Endothelial cell of umbilical vein (primary cell): ENCODE data around the gene TBC1D9. TPM values are rescaled to one million over a fixed set of nuclear protein-coding genes. Genes with fewer than 3 reads are reported as not detected.

Source experiments
- BruUV-seq: library from RNA; stranded (reverse); fragments of 400-500 nt; replicated peaks from 2 replicates; lab custom pipeline; 2021; lab: Mats Ljungman, UMichigan
- CTCF ChIA-PET: fragments of 300-600, 350-600 bp; sonication (Branson Sonifier 250); formaldehyde crosslinking; loops from one replicate; lab custom pipeline; 2021; ENCODE audit warnings: antibody characterized with exemption, inconsistent platforms; lab: Charles Lee
- POLR2A ChIA-PET: fragments of 300-600, 350-600 bp; sonication (Branson Sonifier 250); formaldehyde crosslinking; loops from one replicate; lab custom pipeline; 2021; ENCODE audit warnings: antibody characterized with exemption, inconsistent platforms; lab: Charles Lee
- DNase-seq: peaks from one replicate; pipeline ENCODE4 v3.0.0-alpha.2; 2011; ENCODE audit warnings: low read depth, low spot score
- FAIRE-seq: peaks from 2 replicates; lab custom pipeline; 2011; peaks lifted over from hg19 to GRCh38; lab: Jason Lieb, UNC
- H2AFZ ChIP-seq: 2 replicates; pipeline ENCODE4 v1.6.0; 2012; ENCODE audit warnings: low read depth, low read length, control low read depth, inconsistent platforms
- H3K27ac ChIP-seq: 2 replicates; pipeline ENCODE4 v1.5.1; 2011; ENCODE audit warnings: low read depth, mild to moderate bottlenecking, control low read depth, low read length, moderate library complexity; ENCODE audit not compliant: insufficient read depth
- H3K27me3 ChIP-seq, 2 experiments: 2 replicates each; pipeline versions ENCODE4 v1.6.0 to v1.6.1; 2011; ENCODE audit warnings: low read length in 2 of 2, mixed read lengths in 1 of 2; ENCODE audit not compliant: control insufficient read depth in 2 of 2, insufficient read depth in 2 of 2
- H3K36me3 ChIP-seq, 2 experiments: 2 replicates in 1 of 2; 3 replicates in 1 of 2; pipeline ENCODE4 v1.5.1; 2011; ENCODE audit warnings: low read length in 2 of 2, mild to moderate bottlenecking in 1 of 2, moderate library complexity in 1 of 2; ENCODE audit not compliant: control insufficient read depth in 2 of 2, insufficient read depth in 2 of 2; ENCODE audit errors: extremely low read depth in 1 of 2
- H3K4me1 ChIP-seq: 3 replicates; pipeline ENCODE4 v1.5.1; 2011; ENCODE audit warnings: mild to moderate bottlenecking, low read length; ENCODE audit not compliant: control insufficient read depth, insufficient read depth; ENCODE audit errors: extremely low read depth
- H3K4me2 ChIP-seq: 2 replicates; pipeline ENCODE4 v1.6.1; 2011; ENCODE audit warnings: low read length, control low read depth, mixed read lengths; ENCODE audit not compliant: insufficient read depth
- H3K4me3 ChIP-seq, 3 experiments: fragments of 200-600 bp in 1 of 3; sonication (generic), shearing (Covaris generic) in 1 of 3; replicated peaks in 1 of 3; 2 replicates each; pipeline ENCODE4 v1.5.1; 2011 to 2016; ENCODE audit warnings: control low read depth in 3 of 3, low read length in 3 of 3, mild to moderate bottlenecking in 2 of 3, inconsistent platforms in 1 of 3, low read depth in 1 of 3, moderate library complexity in 1 of 3; ENCODE audit not compliant: insufficient read depth in 1 of 3
- H3K79me2 ChIP-seq: 2 replicates; pipeline ENCODE4 v1.6.0; 2012; ENCODE audit warnings: low read length, inconsistent platforms; ENCODE audit not compliant: control insufficient read depth, insufficient read depth
- H3K9ac ChIP-seq: replicated peaks from 2 replicates; pipeline ENCODE3; 2011; ENCODE audit warnings: low read length, control low read depth; ENCODE audit not compliant: insufficient read depth; ENCODE audit errors: extremely low read depth
- H3K9me1 ChIP-seq: replicated peaks from 3 replicates; pipeline ENCODE4 v1.6.0; 2011; ENCODE audit warnings: mild to moderate bottlenecking, low read length; ENCODE audit not compliant: control insufficient read depth, insufficient read depth; ENCODE audit errors: extremely low read depth
- H3K9me3 ChIP-seq: replicated peaks from 2 replicates; pipeline ENCODE4 v1.5.1; 2012; ENCODE audit warnings: low read length, inconsistent platforms; ENCODE audit not compliant: control insufficient read depth, insufficient read depth
- H4K20me1 ChIP-seq: replicated peaks from 2 replicates; pipeline ENCODE3; 2011; ENCODE audit warnings: mild to moderate bottlenecking, low read length; ENCODE audit not compliant: control insufficient read depth, insufficient read depth; ENCODE audit errors: extremely low read depth
- EZH2 ChIP-seq: IDR thresholded peaks from 2 replicates; pipeline ENCODE4 v1.6.1; 2012; ENCODE audit warnings: borderline replicate concordance, low read depth, mild to moderate bottlenecking, moderate library complexity, low read length, inconsistent platforms; ENCODE audit not compliant: severe bottlenecking
- FOS ChIP-seq: IDR thresholded peaks from 2 replicates; pipeline ENCODE4 v1.6.1; 2011; ENCODE audit warnings: mild to moderate bottlenecking, low read length, moderate library complexity, borderline replicate concordance; ENCODE audit not compliant: insufficient read depth
- GATA2 ChIP-seq: IDR thresholded peaks from 2 replicates; pipeline ENCODE4 v1.7.0; 2011; ENCODE audit warnings: low read depth, mild to moderate bottlenecking, moderate library complexity, mixed read lengths, low read length; ENCODE audit not compliant: insufficient read length, insufficient read depth
- JUN ChIP-seq: IDR thresholded peaks from 2 replicates; pipeline ENCODE4 v1.6.1; 2011; ENCODE audit warnings: borderline replicate concordance, low read depth; ENCODE audit not compliant: insufficient read length, insufficient read depth
- MYC ChIP-seq: IDR thresholded peaks from one replicate; pipeline ENCODE4 v1.6.1; 2011; ENCODE audit warnings: mild to moderate bottlenecking, low read depth, low read length
- POLR2A ChIP-seq: IDR thresholded peaks from 2 replicates; pipeline ENCODE4 v1.6.1; 2012; ENCODE audit warnings: low read depth, mild to moderate bottlenecking, control low read depth, low read length
- POLR2AphosphoS5 ChIP-seq: IDR thresholded peaks from 2 replicates; pipeline ENCODE4 v1.6.1; 2012; ENCODE audit warnings: low read depth, mild to moderate bottlenecking, control low read depth, low read length, moderate library complexity; ENCODE audit not compliant: insufficient read depth
- dilution Hi-C: fragments of 300-500 bp; cut with MboI; formaldehyde crosslinking; loops from one replicate; pipeline ENCODE4 v1.15.0; 2019; ENCODE audit warnings: low sequenced_read_pairs; ENCODE audit not compliant: extremely low pct_ligation_motif_present
- intact Hi-C: fragments of 100-400 bp; cut with micrococcal nuclease; formaldehyde crosslinking; loops from one replicate; pipeline ENCODE4 v1.10.0; 2022
- polyA plus RNA-seq, 4 experiments: library from polyadenylated mRNA; depleted of rRNA in 3 of 4; stranded (reverse) in 3 of 4; unstranded in 1 of 4; fragments of >200 nt; gene quantifications; 2 replicates each; pipeline versions ENCODE4 v1.2.1 to v1.2.3, GENCODE V29; 2011 to 2012; ENCODE audit warnings: missing spikeins in 1 of 4
- total RNA-seq: library from RNA; stranded (reverse); gene quantifications from 2 replicates; pipeline ENCODE4 v1.2.3, GENCODE V29; 2021
- TF ChIP-seq, protein P1 (sequence below), 2 donors: IDR thresholded peaks; 1 replicate in 1 of 2; 2 replicates in 1 of 2; pipeline ENCODE4 v1.5.1; 2011; ENCODE audit warnings: low read length in 2 of 2, mild to moderate bottlenecking in 2 of 2, moderate library complexity in 2 of 2, control low read depth in 1 of 2, inconsistent platforms in 1 of 2, low read depth in 1 of 2; ENCODE audit not compliant: insufficient read depth in 1 of 2; ENCODE audit errors: extremely low read depth in 1 of 2
- TF ChIP-seq, protein P2 (sequence below): IDR thresholded peaks from 2 replicates; pipeline ENCODE4 v1.6.1; 2011; ENCODE audit not compliant: insufficient read depth, insufficient read length

TBC1D9 gene
- total and polyA plus RNA-seq, 2 donors (not counting 3 experiments of a cell fraction or from before 2014, with no cell fraction given) = 21.7 to 45.3 TPM

- no peaks in the 10 kb centered on the region for H3K27me3 ChIP-seq
- H3K4me3 ChIP-seq = no peak overlapping the region
- no peak overlapping the region for H2AFZ ChIP-seq
- no peak for TF ChIP-seq POLR2AphosphoS5
- TF ChIP-seq, protein P1, sequence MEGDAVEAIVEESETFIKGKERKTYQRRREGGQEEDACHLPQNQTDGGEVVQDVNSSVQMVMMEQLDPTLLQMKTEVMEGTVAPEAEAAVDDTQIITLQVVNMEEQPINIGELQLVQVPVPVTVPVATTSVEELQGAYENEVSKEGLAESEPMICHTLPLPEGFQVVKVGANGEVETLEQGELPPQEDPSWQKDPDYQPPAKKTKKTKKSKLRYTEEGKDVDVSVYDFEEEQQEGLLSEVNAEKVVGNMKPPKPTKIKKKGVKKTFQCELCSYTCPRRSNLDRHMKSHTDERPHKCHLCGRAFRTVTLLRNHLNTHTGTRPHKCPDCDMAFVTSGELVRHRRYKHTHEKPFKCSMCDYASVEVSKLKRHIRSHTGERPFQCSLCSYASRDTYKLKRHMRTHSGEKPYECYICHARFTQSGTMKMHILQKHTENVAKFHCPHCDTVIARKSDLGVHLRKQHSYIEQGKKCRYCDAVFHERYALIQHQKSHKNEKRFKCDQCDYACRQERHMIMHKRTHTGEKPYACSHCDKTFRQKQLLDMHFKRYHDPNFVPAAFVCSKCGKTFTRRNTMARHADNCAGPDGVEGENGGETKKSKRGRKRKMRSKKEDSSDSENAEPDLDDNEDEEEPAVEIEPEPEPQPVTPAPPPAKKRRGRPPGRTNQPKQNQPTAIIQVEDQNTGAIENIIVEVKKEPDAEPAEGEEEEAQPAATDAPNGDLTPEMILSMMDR (IDR thresholded peaks at IDR 0.05; ENCODE audit: extremely low read depth in 1 of 2, insufficient read depth in 1 of 2, low read depth in 1 of 2, low read length in 2 of 2) = no peak
- no peak for TF ChIP-seq GATA2
- no peak for TF ChIP-seq MYC
- TF ChIP-seq EZH2 = no peak
- TF ChIP-seq, protein P2, sequence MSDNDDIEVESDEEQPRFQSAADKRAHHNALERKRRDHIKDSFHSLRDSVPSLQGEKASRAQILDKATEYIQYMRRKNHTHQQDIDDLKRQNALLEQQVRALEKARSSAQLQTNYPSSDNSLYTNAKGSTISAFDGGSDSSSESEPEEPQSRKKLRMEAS = no peak
- no peak for TF ChIP-seq POLR2A
- no peak for TF ChIP-seq FOS
- no peak for TF ChIP-seq JUN
- H3K79me2 ChIP-seq = peaks cover 12% of the 10 kb centered on the region
- dilution Hi-C loops = no loop called here
- peak overlapping the region; percentile 4 for H3K27ac ChIP-seq
- BruUV-seq = no TSS peak
- FAIRE-seq (no peak), DNase-seq (no peak)
- ChIA-PET POLR2A (interaction anchor here (2.3 kb wide), 1 partner anchor 37 kb away, joined by 17 read pairs; the partner anchor contains the start of gene TBC1D9), CTCF (interaction anchor here (1.1 to 3.5 kb wide), 3 partner anchors 9 to 37 kb away, joined by 4 to 17 read pairs (median 8); partner anchors contain the start of gene TBC1D9)
- peaks cover 2% of the 10 kb centered on the region for H3K9me1 ChIP-seq
- peaks cover 32% of the 10 kb centered on the region for H3K4me1 ChIP-seq
- H3K9me3 ChIP-seq = no peaks in the 10 kb centered on the region
- H3K36me3 ChIP-seq = peaks cover 0 to 2% of the 10 kb centered on the region in 2 experiments
- H4K20me1 ChIP-seq = no peaks in the 10 kb centered on the region
- no peak overlapping the region for H3K4me2 ChIP-seq
- no peak overlapping the region for H3K9ac ChIP-seq
- intact Hi-C loops = loop anchor here (2.0 kb wide), 1 partner anchor 37 kb away; the partner anchor contains the start of gene TBC1D9
Measured at GRCh38 chr4:140719686-140720085, 36.5 kb downstream of the TBC1D9 start.
